HG03196 (cell line): ENCODE data around the gene PRPF40B.
A peak's percentile ranks its signal among the peaks of the same experiment; 100 is the strongest.
"Not testable (repeated sequence)": the region's sequence is repeated elsewhere in the genome, so short reads cannot be mapped to it uniquely, and the experiment has no call there.

ENCODE experiments used
- ATAC-seq: cut with Tn5 transposase; IDR thresholded peaks from one replicate; pipeline ENCODE4 v1.9.1; 2021; ENCODE audit not compliant: unreplicated experiment

PRPF40B gene

DNA sequence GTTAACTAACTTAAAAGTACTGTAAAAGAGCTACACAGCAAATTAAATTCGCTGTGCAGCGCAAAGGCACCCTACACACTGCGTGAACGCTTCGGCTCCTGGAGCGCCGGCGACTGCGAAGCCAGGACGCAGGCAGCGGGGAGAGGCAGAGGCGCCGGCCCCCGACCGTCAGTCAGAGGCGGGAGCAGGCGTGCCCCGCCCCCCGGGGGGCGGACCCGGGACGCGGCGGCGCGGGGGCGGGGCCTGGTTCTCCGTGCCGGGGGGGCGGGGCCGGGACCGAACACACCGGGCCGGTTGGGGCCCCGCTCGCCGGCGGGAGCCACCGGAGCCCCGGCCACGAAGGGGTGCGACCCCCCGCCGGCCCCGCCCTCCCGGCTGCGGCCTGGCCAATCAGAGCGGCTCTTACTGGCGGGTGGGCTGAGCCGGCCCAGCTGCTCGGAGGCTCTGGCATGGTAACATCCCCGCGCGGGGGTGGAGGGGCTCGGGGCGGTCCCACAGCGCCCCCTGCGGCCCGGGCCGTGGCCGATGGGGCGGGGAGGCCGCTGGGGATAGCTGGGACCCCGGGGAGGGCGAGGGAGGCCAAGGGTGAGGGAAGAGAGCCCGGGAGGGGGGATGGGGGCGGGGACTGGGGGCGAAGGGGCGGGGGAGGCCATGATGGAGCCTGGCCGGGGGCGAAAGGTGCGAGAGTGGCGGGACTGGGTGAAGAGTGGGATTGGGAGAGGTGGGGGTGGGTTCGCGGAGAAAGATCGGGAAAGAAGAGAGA lies at the start of gene PRPF40B:
Gene PRPF40B, plus strand, starts transcription at position 420 of the 763 bp plus-strand sequence. Its CDS starts 30 bp downstream, at position 450.
- ATAC-seq, result peak; percentile 62

DNA sequence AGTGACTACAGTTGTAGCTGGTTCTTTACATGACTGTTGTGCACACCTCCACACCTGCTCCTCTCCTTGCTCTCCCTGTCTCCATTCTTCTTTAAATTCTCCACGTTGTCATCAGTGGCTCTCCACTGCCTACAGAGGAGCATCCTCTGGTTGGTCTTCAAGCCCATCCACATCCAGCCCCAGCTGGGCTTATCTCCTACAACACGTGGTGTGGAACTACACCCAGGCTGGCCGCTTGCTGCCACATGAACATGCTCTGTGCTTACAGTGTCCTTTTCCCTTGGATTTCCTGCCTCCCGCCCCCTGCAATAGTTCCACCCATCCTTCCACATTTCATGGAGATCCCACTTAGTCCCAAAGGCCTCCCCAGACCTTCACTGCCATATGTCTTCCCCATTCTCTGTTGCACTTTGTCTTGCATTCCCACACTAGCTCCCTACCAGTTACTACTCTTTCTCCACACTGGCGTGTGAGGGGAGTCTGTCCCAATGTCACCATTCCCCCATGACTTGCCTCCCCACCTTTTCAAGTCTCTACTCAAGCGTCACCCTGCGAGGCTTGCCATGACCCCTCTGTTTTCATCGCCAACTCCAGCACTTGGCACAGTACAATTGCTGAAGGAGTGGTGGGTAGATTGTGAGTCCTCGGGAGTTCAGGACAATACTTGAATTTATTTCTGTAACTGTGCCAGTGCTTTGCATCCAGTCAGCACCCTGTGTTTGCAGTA lies 45.6 kb upstream of the PRPF40B start:
- no peak for ATAC-seq

DNA sequence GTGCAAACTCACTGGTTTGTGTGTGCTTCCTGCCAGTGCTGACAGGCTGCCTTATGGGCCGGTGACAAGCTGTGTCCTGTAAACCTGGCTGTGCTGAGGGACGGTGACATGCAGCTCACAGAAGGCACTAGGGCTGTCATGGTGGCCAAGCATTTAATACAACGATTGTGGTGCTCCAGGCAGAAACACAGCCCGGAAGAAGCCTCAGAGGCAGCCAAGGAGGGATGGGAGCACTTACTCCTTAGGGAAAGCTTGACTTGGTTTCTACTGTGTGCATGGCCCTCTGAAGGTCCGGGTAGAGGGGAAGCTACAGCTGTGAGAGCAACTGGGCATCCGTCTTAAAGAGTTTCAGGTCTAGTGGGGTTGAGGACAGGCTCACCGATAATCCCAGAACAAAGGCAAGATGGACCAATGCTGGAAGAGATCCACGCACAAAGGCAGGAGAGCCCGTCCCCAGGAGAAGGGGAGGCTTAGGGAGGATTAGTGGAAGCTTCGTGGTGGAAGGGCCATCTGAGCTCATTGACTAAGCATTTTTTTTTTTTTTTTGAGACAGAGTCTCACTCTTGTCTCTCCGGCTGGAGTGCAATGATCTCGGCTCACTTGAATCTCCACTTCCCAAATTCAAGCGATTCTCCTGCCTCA lies 44.8 kb upstream of the PRPF40B start:
- ATAC-seq, result no peak

DNA sequence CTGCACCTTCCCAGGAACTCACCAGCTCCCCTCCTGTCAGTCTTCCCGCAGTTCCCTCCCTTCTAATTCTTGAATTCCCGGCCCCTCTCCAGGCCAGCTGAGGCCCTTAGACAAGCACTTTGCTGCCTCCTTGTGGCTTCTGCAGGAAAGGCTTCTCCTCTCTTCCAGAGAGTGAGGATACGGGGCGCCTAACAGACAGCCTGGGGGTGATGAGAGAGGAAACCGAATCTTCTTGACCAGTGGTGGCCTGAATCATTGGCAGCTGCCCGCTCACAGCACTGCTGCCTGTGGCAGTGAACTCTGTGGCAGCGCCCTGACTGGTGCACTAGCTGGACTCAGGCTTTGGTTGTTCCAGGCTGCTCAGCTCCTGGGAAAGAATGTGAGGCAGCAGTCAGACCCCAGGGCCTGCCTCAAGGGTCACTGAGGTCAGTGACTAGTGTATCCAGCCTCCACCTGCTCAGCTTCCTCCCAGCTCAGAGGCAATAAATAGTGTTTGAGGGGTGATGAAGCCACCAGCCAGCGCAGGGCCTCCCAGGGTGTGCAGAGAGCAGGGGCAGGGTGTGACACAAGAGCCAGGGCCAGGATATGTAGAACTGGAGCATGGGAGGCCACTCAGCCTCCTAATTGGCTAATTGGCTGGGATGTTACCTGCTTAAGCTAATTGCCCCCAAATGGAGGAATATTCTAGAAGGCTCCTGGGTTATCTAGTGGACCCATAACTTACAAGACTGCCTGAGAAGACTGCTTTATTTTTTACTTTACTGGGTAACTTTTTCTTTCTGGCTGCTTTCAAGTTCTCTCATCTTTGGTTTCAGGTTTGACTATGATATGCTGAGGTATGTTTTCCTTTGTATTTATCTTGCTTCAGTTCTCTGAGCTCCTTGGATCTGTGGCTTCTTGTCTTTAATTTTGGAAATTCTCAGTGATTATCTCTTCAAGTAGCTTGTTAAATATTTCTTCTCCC lies 42.5 kb upstream of the PRPF40B start:
- ATAC-seq, result no peak

DNA sequence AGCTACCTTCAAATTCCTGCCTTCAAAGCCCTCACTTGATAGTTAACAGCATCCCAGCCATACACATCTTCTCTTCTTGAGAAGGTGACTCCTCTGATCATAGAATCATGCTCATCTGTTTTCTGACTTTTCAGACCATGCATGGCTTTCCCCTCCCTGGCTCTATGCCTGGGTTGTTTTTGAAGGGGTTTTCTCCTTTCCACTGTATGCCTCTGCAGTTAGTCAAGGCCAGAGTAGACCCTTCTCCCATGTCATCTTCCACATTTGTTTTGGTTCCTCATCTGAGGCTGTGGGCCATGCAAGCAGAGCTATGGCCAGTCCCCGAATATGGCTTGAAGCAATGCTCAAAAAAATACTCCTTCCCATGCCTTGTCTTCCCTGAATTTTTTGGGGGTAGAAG lies 41.2 kb upstream of the PRPF40B start:
- ATAC-seq, result no peak

DNA sequence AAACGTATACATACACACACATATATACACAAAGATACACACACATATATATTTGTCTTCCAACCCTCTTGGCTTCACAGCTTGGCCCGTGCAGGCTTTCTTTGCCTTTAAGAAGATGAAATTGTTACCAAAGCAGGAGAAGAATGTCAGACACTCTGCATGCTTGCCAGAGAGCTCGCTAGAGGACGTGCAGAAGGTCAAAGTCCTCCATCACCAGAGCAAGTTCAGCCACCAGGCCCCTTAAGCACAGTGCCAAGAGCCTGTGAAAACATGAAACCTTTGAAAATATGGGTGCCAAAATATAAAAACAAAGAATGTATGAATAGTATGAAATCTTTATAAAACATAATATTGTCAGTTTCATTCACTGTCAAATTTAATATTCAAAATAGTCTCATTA lies 40.5 kb upstream of the PRPF40B start:
- no peak for ATAC-seq

DNA sequence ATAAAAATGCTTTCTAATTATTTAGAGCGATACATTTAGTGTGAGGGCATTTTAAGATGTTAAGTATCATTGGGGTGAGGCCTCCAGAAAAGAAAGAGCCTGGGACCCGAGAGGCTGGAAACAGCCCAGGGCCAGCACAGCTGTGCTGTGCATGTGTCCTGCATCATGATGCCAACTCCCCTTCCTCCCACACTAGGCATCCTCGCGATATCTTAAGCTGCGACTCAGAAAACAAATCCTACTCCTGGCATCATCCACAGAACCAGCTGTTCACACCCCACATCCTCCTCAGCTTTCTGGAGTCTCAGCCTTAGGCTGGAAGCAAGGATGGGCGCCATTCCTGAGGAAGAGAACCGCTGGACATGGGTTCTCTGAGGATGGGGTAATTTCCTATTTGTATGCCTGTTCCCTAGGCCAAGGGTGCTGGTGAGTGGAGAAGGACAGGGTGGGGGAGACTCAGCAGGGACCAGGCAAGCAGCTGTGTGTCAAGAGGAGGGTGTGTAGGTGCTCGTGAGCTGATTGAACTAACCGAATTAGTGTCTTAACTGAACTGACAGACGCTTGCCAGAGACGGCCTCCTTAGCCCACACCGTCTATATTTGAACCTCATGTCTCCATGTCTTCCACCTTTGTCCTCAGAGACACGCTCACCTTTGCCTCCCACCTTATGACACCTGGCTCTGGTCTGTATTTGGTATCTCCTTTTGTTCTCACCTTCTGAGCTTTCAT lies 39.8 kb upstream of the PRPF40B start:
- no peak for ATAC-seq

DNA sequence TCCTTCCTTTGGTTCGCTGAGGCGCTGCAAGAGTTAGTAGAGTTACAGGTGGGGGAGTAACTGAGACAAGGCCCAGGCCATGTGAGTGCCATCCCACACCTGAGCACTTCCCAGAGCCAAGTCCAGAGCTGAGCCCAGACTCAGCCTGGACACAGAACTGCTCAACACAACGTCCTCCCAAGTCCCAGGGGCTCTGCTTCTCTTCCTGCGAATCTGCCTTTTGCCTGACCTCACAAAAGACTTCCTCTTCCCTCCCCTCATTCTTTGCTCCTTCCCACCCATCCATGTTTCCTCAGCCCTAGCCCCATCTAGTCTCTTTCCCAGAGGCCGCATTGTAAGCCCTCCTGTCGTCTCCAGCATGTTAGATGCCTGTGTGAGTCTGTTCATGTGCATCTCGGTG lies 38.8 kb upstream of the PRPF40B start:
- ATAC-seq, result no peak

DNA sequence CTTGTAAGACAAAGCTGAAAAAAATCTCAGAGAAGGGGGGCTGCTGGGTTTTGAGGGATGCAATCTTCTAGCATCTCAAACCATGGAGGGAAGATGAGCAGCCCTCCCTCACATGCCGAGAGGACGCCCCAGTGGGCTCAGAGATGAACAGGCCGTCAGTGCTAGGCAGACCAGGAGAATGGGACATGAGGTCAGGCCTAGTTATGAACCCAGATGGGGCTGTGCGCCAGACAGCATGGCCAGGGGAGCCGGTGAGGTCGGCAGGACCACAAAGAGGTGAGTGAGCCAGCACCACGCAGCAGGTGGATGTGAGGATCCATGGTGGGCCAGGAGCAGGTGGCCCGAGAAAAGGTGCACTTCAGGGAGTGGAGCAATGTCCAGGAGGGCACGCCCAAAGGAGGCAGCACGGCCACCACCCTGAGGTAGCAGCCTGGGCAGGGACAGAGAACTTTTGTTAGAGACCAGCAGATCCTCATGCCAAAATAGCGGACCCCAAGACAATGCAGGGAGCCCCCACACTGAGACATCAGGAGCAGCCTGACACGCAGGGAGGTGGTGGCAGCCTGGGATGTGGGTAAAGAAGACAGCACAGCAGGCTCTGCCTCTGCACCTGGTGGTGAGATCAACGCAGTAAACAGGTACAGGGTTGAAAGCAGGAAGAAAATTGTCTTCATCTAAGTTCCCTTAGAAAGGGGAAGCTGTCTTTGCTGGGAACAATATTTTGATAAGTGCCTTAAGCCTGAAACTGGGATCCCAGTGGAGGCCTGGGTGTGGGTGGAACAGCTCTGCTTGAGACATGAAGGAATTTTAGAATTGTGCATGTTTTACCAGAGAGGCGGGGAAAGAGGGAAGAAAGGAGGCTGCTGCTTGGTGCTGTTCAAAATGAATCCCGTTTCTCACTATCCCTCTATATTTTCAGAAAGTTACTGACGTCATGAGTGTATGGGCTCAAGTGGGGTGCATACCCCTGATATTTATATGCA lies 37.6 kb upstream of the PRPF40B start:
- no peak for ATAC-seq

DNA sequence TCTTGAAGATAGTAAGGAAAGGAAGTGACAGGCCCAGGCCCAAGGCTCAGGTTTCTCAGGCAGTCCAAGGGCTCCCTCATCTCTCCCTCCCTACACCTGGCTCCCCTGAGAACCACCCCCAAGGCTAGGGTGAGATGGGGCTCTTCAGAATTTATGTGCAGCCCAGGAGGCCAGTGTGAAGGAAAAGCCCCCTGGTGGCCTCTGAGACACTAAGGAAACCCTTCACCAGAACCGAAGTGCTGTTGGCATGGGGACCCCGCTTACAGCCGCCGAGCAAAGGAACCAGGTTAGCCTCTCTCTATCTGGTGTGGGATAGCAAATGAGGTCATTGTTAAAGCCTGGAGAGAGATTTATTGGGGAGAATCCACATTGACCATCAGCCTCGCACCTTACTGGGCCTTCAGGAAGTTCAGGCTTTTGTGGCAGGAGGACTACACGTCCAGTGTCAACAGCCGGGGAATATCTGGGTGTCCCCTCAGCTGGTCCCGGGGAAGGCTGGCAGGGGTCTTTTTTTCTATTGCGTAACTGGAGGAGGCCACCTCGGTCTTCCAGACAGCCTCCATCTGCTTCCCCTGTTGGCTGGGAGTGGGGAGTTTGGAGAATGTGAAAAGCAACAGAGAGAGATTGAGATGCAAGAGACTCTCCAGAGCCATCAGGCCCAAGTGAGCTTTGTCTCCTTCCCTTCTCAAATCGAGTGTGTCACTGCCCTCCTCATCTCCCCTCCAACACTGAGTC lies 36.0 kb upstream of the PRPF40B start:
- no peak for ATAC-seq

DNA sequence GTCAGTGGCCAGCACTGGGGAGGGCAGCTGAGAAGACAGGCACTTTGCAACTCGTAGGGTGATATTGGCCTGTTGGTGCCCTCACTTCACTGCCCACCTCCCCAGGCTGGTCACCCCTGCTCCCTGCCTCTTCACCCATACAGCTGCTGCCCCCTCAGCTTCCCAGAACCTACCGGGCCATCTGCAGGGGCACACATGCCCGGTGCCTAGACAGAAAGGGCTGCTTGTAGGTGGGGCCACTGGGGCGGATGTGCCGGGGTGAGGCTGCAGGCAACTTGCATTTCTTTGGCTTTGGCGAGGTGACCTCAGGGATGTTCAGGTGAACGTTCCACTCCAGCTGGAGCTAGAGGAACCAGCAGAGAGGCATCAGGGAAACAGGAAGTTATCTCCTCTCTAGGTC lies 35.1 kb upstream of the PRPF40B start:
- ATAC-seq, result no peak

DNA sequence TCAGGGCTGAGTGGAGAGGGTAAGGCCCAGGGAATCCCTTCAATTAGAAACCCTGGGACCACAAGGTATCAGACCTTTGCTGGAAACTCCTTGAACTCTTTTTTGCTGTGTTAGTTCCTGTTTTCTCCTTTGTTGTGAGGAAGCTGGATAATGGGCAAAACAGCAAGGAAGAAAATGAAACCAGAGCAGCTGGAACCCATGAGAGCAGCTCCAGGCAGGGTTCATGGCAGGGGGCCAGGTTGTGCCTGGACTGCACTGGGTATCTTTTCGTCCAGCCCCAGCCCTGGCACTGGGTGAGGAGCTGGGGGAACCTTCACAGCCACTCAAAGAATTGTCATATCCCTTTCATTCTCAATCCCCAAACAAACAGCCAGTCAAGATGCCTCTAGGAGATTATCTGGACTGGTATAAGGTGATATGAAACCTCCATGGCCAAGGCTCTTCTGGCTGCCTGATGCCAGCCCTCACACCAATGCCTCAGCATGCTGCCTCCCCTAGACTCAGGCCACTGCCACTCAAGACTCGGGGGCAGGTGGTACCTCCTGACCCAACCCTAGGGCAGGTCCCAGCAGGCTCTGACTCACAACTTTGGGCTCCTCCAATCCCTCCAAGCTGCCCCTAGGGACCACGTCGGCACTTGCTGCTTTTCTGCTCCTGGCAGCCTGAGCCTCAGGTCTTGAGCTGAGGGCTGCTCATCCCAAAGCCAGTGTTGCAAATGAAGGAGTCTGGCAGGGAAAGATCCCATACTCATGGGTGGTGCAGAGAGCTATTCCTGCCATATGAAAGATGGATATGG lies 34.4 kb upstream of the PRPF40B start:
- ATAC-seq, result no peak

DNA sequence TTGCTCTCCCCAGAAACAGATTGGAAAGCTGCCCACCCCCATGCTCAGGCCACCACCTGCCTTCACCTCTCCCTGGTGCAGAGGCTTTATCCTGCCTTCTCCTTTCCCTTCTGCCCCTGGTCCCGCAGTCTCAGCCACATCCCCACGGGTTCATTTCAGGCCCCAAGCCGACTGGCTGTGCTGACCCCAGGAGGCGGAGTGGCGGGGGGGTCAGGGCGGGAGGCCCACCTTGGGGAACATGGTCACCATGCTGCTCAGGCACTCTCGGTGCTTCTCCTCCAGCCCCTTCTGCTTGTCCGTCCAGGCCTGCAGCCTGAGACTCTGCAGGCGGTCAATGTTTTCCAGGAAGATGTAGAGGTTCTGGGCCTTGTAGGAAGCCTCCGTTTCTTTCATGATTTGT lies 24.8 kb upstream of the PRPF40B start:
- ATAC-seq, result no peak

DNA sequence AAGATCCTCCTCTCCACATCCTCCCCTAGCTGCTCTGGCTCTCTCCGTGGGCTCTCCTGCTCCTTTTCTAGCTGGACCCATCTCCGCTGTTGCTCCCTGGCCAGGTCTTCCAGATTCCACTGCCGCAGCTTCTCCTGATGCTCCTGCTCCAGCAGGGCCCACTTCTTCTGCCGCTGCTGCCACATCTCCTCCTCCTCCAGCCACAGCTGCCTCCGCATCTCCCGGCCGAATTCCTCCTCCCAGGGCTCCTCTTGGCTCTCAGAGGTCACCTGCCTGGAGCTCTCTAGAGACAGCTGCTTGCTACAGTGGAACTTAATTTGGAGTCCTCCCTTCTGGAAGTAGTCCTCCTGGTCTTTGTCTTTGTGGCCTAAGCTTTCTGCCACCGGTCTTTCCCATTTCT lies 23.4 kb upstream of the PRPF40B start:
- ATAC-seq, result no peak

DNA sequence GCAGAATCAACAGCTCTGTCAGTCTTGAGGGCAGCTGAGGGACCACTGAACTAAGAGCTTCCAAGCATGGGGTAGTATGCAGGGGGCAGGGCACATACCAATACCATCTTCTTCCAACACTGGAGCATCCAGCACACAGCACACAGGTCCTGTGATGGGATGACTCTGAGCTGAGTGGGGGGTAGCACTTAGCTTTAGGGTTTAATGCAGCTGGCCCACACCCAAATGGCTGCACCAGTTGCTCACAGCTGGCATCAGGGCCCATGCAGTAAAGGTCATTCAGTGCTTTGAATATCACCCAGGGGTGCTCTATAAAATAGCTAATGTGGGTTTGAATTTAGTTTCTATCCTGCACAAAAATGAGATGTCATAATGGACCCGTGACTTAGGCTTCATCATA lies 19.6 kb upstream of the PRPF40B start:
- ATAC-seq, result no peak

DNA sequence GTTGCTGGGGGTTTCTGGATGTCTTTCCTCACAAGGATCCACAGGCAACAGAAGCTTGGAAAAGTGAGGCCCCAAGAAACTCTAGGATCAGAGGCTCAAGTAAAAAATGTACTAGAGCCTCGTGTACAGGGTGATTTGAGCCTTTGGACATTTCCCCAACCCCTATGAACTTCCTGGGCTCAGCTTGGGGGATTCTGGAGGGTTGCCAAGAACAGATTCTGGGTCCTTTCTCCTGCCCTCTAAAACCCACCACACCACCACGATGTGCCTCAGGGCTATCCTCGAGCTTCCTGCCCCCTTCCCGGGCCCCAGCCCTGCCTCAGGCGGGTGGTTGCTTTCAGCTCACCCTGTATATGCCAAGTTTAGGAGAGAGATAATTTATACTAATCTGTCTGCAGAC lies 18.5 kb upstream of the PRPF40B start:
- no peak for ATAC-seq

DNA sequence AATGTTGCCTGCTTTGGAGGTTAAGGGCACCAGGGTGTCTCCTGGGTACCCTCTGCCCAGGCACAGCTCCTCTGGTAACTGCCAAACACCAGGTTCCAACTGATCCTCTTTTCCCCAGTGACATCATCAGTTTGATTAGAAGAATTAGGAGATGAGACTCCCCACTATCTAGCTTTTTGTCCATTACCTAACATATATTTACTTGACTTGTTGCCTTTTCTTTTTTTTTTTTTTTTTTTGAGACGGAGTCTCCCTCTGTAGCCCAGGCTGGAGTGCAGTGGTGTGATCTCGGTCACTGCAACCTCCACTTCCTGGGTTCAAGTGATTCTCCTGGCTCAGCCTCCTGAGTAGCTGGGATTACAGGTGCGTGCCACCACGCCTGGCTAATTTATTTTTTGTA lies 17.8 kb upstream of the PRPF40B start, which contains the start of gene FAM186B:
Gene FAM186B, minus strand, starts transcription at position 101 of the 400 bp plus-strand sequence. CDS start 162 bp downstream, outside the sequence.
- not testable (repeated sequence) for ATAC-seq
